GM12878 (cell line): ENCODE results near the gene INF2. TPM values are rescaled to one million over a fixed set of nuclear protein-coding genes. Genes with fewer than 3 reads are reported as not detected.

Experiments used
- ATF3 ChIP-seq: IDR thresholded peaks from 2 replicates; pipeline ENCODE4 v1.6.1; 2011; ENCODE audit warnings: low read depth, mild to moderate bottlenecking, low read length, moderate library complexity, borderline replicate concordance; ENCODE audit errors: extremely low read depth
- CBX5 ChIP-seq: sonication (generic); IDR thresholded peaks from 2 replicates; pipeline ENCODE4 v1.6.1; 2016; ENCODE audit warnings: low read depth, moderate library complexity, mild to moderate bottlenecking, inconsistent platforms
- CHD2 ChIP-seq: IDR thresholded peaks from 2 replicates; pipeline ENCODE4 v1.6.1; 2011; ENCODE audit warnings: low read depth, low read length, improper control_type of control experiment, borderline replicate concordance
- CREM ChIP-seq: IDR thresholded peaks from 2 replicates; pipeline ENCODE4 v1.6.1; 2014; ENCODE audit warnings: antibody characterized with exemption, low read depth
- CTCF ChIP-seq, 3 experiments: IDR thresholded peaks in 2 of 3; conservative IDR thresholded peaks in 1 of 3; 2 replicates each; pipeline ENCODE4 v1.5.1; 2011; ENCODE audit warnings: low read depth in 3 of 3, low read length in 3 of 3, mild to moderate bottlenecking in 3 of 3, control low read depth in 2 of 3, moderate library complexity in 2 of 3, inconsistent platforms in 1 of 3, mixed read lengths in 1 of 3; ENCODE audit not compliant: control insufficient read depth in 2 of 3, insufficient read depth in 1 of 3; ENCODE audit errors: extremely low read depth in 1 of 3
- E2F8 ChIP-seq: fragments of 450-650 bp; IDR thresholded peaks from 2 replicates; pipeline ENCODE4 v1.6.1; 2018; ENCODE audit warnings: mild to moderate bottlenecking, low read depth, moderate library complexity; ENCODE audit not compliant: partially characterized antibody
- NR2C2 ChIP-seq: IDR thresholded peaks from 2 replicates; pipeline ENCODE4 v1.6.1; 2011; ENCODE audit warnings: borderline replicate concordance, low read depth; ENCODE audit not compliant: control insufficient read depth, insufficient read length
- PKNOX1 ChIP-seq: fragments of 450-650 bp; IDR thresholded peaks from 2 replicates; pipeline ENCODE4 v1.6.1; 2016; ENCODE audit warnings: mild to moderate bottlenecking
- POLR2AphosphoS2 ChIP-seq: IDR thresholded peaks from 2 replicates; pipeline ENCODE4 v1.6.1; 2011; ENCODE audit warnings: low read depth, mild to moderate bottlenecking, low read length, improper control_type of control experiment, moderate library complexity
- SMAD5 ChIP-seq: IDR thresholded peaks from 2 replicates; pipeline ENCODE4 v1.6.1; 2016; ENCODE audit warnings: antibody characterized with exemption, low read depth
- SMC3 ChIP-seq: IDR thresholded peaks from 2 replicates; pipeline ENCODE4 v1.6.1; 2011; ENCODE audit warnings: low read length, improper control_type of control experiment, borderline replicate concordance
- SUPT20H ChIP-seq: IDR thresholded peaks from 2 replicates; pipeline ENCODE4 v1.6.1; 2011; ENCODE audit warnings: low read depth, mild to moderate bottlenecking, low read length, moderate library complexity, borderline replicate concordance; ENCODE audit not compliant: control insufficient read depth
- TCF3 ChIP-seq: IDR thresholded peaks from 2 replicates; pipeline ENCODE4 v1.6.1; 2012; ENCODE audit warnings: low read depth, mild to moderate bottlenecking, low read length, borderline replicate concordance; ENCODE audit not compliant: insufficient read depth
- YY1 ChIP-seq: IDR thresholded peaks from 2 replicates; pipeline ENCODE4 v1.6.1; 2011; ENCODE audit warnings: low read depth, mild to moderate bottlenecking, low read length
- ZNF207 ChIP-seq: fragments of 450-650 bp; IDR thresholded peaks from 2 replicates; pipeline ENCODE4 v1.6.1; 2014; ENCODE audit warnings: antibody characterized with exemption, mild to moderate bottlenecking, borderline replicate concordance
- ZNF592 ChIP-seq: fragments of 450-650 bp; IDR thresholded peaks from 2 replicates; pipeline ENCODE4 v1.6.1; 2017; ENCODE audit warnings: mild to moderate bottlenecking, moderate library complexity
- polyA plus RNA-seq, 11 experiments: library from polyadenylated mRNA; depleted of rRNA in 4 of 11; unstranded in 6 of 11; stranded (reverse) in 5 of 11; fragments of >200 nt; fragmentation: Nextera tagmentation in 4 of 11; fragmentation: Illumina TruSeq in 1 of 11; extraction: Ambion mirVana in 4 of 11; extraction: Trizol in 1 of 11; gene quantifications; 1 replicate in 1 of 11; 2 replicates in 10 of 11; pipeline versions ENCODE4 v1.2.1 to v1.2.3, GENCODE V29; 2011 to 2016; ENCODE audit warnings: inconsistent platforms in 2 of 11, missing spikeins in 2 of 11, low read depth in 1 of 11
- total RNA-seq, 4 experiments: library from RNA; depleted of rRNA in 3 of 4; stranded (reverse); fragments of >200 nt in 3 of 4; fragmentation: Illumina TruSeq in 1 of 4; extraction: Trizol in 1 of 4; gene quantifications; 2 replicates each; pipeline versions ENCODE4 v1.2.1 to v1.2.3, GENCODE V29; 2013 to 2021

Gene INF2
- total and polyA plus RNA-seq, 10 of the 15 experiments (the other 5 are each of a cell fraction or from before 2014, with no cell fraction given): 0.72 to 43.2 (median 8.3) TPM

- TF ChIP-seq ZNF592: no peak
- 0 out of 2 replicates have a peak, but pooled peaks have one; percentile 21 for TF ChIP-seq TCF3
- no peak for TF ChIP-seq CREM
- 0 out of 2 replicates have a peak, but pooled peaks have one; percentile 24 for TF ChIP-seq YY1
- no peak for TF ChIP-seq CHD2
- TF ChIP-seq CTCF (IDR thresholded peaks at IDR 0.05 in 2 of 3, conservative IDR thresholded peaks at IDR 0.05 in 1 of 3; ENCODE audit: control insufficient read depth in 2 of 3, extremely low read depth in 1 of 3, insufficient read depth in 1 of 3, low read depth in 3 of 3, low read length in 3 of 3): peak; percentile 92 to 94 (median 94)
- no peak for TF ChIP-seq SUPT20H
- TF ChIP-seq NR2C2: no peak
- TF ChIP-seq ZNF207: 0 out of 2 replicates have a peak, but pooled peaks have one; percentile 30
- no peak for TF ChIP-seq E2F8
- no peak for TF ChIP-seq SMAD5
- no peak for TF ChIP-seq CBX5
- TF ChIP-seq POLR2AphosphoS2: no peak
- no peak for TF ChIP-seq ATF3
- no peak for TF ChIP-seq PKNOX1
- peak; percentile 78 for TF ChIP-seq SMC3
Observed at GRCh38 chr14:104639885-104640548, 49.4 kb upstream of the INF2 start (continued).
